ENCODE data around the gene RASGRP2.
"Not testable (repeated sequence)": the region's sequence is repeated elsewhere in the genome, so short reads cannot be mapped to it uniquely, and the experiment has no call there.

Gene RASGRP2

GRCh38 chr11:64711138-64711955 is 32.6 kb downstream of the RASGRP2 start:
- no peak for DNase-seq (ENCODE audit: low spot score in 2 of 2)
- no peaks in the 10 kb centered on the region for H3K9me3 ChIP-seq
- H3K4me3 ChIP-seq, result no peak overlapping the region
- H3K4me1 ChIP-seq, result no peaks in the 10 kb centered on the region
- no peaks in the 10 kb centered on the region for H3K36me3 ChIP-seq (replicated peaks)
- in situ Hi-C loops (cut with MboI; ENCODE audit: low sequenced_read_pairs), result no loop called here
- H3K27me3 ChIP-seq (ENCODE audit: low read depth), result peaks cover 36% of the 10 kb centered on the region

DNA sequence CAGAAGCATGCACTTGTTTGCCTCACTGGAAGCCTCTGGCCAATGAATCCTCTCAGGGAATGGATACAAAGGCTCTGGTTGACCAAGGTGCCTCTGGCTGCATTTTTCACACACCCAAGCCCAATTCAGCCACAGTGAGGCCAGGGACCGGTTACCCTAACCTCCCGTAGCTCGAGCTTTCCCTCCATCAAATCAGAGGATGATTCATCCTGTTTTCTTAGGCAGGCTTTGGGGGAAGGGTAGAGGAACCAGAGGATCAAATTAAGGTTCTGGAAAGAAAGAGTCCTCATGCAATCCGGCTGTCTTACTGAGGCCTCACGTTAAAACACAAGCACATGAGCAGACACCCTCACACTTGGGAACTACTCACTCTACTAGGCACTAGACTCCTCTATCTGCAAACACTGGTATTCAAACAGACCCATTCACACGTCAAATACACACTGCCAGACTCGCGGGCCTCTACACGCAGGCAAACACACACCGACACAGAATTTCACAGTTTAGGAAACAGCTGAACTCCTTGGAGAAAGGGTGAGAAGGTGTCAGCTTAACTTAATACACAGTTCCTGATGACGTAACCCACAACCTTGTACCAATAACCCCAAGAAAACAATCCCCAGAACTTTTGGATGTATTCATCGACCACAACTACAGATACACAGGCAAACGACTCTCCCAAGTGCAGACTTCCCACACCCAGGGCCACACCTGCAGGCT is 33.4 kb downstream of the RASGRP2 start:
- no peak for DNase-seq (ENCODE audit: low spot score in 2 of 2)
- Histone ChIP-seq H3K4me3 (no peak overlapping the region), H3K27me3 (ENCODE audit: low read depth) (peaks cover 32% of the 10 kb centered on the region), H3K36me3 (replicated peaks) (no peaks in the 10 kb centered on the region), H3K4me1 (no peaks in the 10 kb centered on the region), H3K9me3 (no peaks in the 10 kb centered on the region)
- in situ Hi-C loops (cut with MboI; ENCODE audit: low sequenced_read_pairs), result no loop called here

DNA sequence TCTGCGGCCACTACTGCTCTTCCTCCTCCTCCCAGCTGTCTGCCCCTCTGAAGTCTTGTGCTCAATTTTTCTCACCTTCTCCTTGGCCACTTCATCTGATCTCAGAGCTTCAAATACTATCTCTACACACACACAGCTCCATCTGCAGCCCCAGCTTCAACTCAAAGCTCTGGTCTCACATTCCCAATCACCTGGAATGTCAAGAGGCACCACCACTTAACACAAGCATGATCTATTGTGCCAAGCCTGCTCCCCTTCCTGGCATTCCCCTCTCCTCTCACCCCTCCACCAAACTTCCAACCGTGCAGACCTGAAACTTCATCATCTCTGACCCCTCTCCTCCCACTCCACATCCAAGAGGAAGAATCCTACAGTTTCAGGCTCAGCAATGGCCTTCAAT is 38.4 kb downstream of the RASGRP2 start:
- Histone ChIP-seq H3K27me3 (ENCODE audit: low read depth) (peaks cover 19% of the 10 kb centered on the region), H3K9me3 (no peaks in the 10 kb centered on the region), H3K4me3 (no peak overlapping the region), H3K4me1 (no peaks in the 10 kb centered on the region), H3K36me3 (replicated peaks) (no peaks in the 10 kb centered on the region)
- in situ Hi-C loops (cut with MboI; ENCODE audit: low sequenced_read_pairs), result no loop called here
- DNase-seq (ENCODE audit: low spot score in 2 of 2), result no peak

- H3K4me3 ChIP-seq, result no peak overlapping the region
- H3K9me3 ChIP-seq, result no peaks in the 10 kb centered on the region
- no peaks in the 10 kb centered on the region for H3K4me1 ChIP-seq
- in situ Hi-C loops (cut with MboI; ENCODE audit: low sequenced_read_pairs), result no loop called here
- peaks cover 14% of the 10 kb centered on the region for H3K27me3 ChIP-seq (ENCODE audit: low read depth)
- DNase-seq (ENCODE audit: low spot score in 2 of 2), result no peak
- H3K36me3 ChIP-seq (replicated peaks), result no peaks in the 10 kb centered on the region
These were observed 40.9 kb downstream of the RASGRP2 start for GRCh38 chr11:64703048-64703447.

DNA sequence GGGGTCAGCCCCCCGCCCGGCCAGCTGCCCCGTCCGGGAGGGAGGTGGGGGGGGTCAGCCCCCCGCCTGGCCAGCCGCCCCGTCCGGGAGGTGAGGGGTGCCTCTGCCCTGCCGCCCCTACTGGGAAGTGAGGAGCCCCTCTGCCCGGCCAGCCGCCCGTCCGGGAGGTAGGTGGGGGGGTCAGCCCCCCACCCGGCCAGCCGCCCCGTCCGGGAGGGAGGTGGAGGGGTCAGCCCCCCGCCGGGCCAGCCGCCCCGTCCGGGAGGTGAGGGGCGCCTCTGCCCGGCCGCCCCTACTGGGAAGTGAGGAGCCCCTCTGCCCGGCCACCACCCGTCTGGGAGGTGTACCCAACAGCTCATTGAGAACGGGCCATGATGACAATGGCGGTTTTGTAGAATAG is 42.0 kb downstream of the RASGRP2 start:
- H3K36me3 ChIP-seq (replicated peaks); H3K4me1 ChIP-seq; DNase-seq (ENCODE audit: low spot score in 2 of 2); H3K4me3 ChIP-seq; H3K9me3 ChIP-seq; in situ Hi-C loops (cut with MboI; ENCODE audit: low sequenced_read_pairs): not testable (repeated sequence)
- peaks cover 11% of the 10 kb centered on the region for H3K27me3 ChIP-seq (ENCODE audit: low read depth)

- no peak for DNase-seq (ENCODE audit: low spot score in 2 of 2)
- Histone ChIP-seq H3K9me3 (no peaks in the 10 kb centered on the region), H3K27me3 (ENCODE audit: low read depth) (peaks cover 21% of the 10 kb centered on the region), H3K4me1 (no peaks in the 10 kb centered on the region), H3K36me3 (replicated peaks) (no peaks in the 10 kb centered on the region), H3K4me3 (no peak overlapping the region)
- in situ Hi-C loops (cut with MboI; ENCODE audit: low sequenced_read_pairs), result no loop called here
These were observed 45.5 kb downstream of the RASGRP2 start for GRCh38 chr11:64698427-64698826.

DNA sequence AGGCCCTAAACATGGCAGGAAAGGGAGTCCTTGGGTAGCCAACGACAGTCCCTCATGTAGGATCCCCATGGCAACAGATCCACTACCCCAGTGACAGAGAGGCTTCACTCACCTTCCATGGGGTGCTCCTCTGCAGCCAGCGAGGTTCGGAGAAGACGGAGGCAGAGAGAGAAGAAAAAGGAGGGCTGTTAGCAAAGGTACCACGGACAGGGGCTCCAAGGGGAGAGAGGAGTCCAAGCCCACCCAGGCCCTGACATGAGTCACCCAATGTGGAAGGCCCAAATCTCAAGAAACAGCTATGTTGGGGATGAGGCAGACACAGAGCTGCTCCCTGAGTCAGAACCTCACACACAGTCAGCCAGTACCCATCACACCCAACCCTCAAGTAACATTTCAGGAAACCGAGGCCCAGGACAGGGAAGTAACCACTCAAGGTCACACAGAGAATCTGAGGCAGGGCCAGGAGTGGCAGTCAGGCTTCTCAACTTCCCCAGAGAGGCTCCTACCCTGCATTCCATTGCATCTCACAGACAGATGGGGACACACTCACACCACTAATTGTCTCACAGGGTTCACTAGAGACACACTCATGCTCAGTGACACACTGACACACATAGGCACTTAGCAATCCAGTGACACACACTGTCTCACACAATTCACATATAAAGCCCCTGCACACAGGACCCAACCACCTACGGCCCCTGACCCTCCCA is 46.1 kb downstream of the RASGRP2 start:
- no peaks in the 10 kb centered on the region for H3K36me3 ChIP-seq (replicated peaks)
- H3K27me3 ChIP-seq (ENCODE audit: low read depth), result peaks cover 25% of the 10 kb centered on the region
- in situ Hi-C loops (cut with MboI; ENCODE audit: low sequenced_read_pairs), result no loop called here
- no peaks in the 10 kb centered on the region for H3K9me3 ChIP-seq
- no peak for DNase-seq (ENCODE audit: low spot score in 2 of 2)
- H3K4me1 ChIP-seq, result no peaks in the 10 kb centered on the region
- no peak overlapping the region for H3K4me3 ChIP-seq

DNA sequence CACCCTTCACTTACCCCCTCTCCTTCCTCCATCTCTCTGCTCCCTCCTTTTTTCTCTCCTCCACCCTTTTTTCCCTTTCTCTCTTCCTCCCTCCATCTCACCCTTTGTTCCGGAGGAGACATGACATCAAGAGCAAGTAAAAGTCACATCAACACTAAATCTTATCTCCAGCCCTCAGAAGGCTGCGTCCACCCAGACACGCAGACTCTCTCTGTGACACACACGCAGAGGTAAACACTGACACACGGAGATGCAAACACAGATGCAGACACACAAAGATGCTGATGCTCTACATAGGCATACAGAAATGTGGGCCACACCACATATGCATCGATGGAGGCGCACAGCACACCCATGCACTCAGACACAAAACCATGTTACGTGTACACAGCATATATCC is 47.9 kb downstream of the RASGRP2 start:
- Histone ChIP-seq H3K9me3 (no peaks in the 10 kb centered on the region), H3K4me1 (no peaks in the 10 kb centered on the region), H3K4me3 (no peak overlapping the region), H3K36me3 (replicated peaks) (no peaks in the 10 kb centered on the region), H3K27me3 (ENCODE audit: low read depth) (peaks cover 39% of the 10 kb centered on the region)
- DNase-seq (ENCODE audit: low spot score in 2 of 2), result no peak
- in situ Hi-C loops (cut with MboI; ENCODE audit: low sequenced_read_pairs), result no loop called here

- no peak for DNase-seq (ENCODE audit: low spot score in 2 of 2)
- H3K4me1 ChIP-seq, result no peaks in the 10 kb centered on the region
- in situ Hi-C loops (cut with MboI; ENCODE audit: low sequenced_read_pairs), result no loop called here
- H3K9me3 ChIP-seq, result no peaks in the 10 kb centered on the region
- peaks cover 39% of the 10 kb centered on the region for H3K27me3 ChIP-seq (ENCODE audit: low read depth)
- H3K4me3 ChIP-seq, result no peak overlapping the region
- H3K36me3 ChIP-seq (replicated peaks), result no peaks in the 10 kb centered on the region
These were observed 48.4 kb downstream of the RASGRP2 start for GRCh38 chr11:64695548-64695947.

- no peaks in the 10 kb centered on the region for H3K9me3 ChIP-seq
- H3K4me3 ChIP-seq, result no peak overlapping the region
- no peaks in the 10 kb centered on the region for H3K4me1 ChIP-seq
- in situ Hi-C loops (cut with MboI; ENCODE audit: low sequenced_read_pairs), result no loop called here
- H3K27me3 ChIP-seq (ENCODE audit: low read depth), result peaks cover 39% of the 10 kb centered on the region
- H3K36me3 ChIP-seq (replicated peaks), result no peaks in the 10 kb centered on the region
- DNase-seq (ENCODE audit: low spot score in 2 of 2), result peak in 1 of 2 experiments; percentile 32
These were observed 49.0 kb downstream of the RASGRP2 start for GRCh38 chr11:64694821-64695365.

- no peaks in the 10 kb centered on the region for H3K36me3 ChIP-seq (replicated peaks)
- H3K27me3 ChIP-seq (ENCODE audit: low read depth), result peaks cover 39% of the 10 kb centered on the region
- no peak overlapping the region for H3K4me3 ChIP-seq
- no peaks in the 10 kb centered on the region for H3K4me1 ChIP-seq
- in situ Hi-C loops (cut with MboI; ENCODE audit: low sequenced_read_pairs), result no loop called here
- DNase-seq (ENCODE audit: low spot score in 2 of 2), result no peak
- no peaks in the 10 kb centered on the region for H3K9me3 ChIP-seq
These were observed 49.8 kb downstream of the RASGRP2 start for GRCh38 chr11:64694026-64694755.

DNA sequence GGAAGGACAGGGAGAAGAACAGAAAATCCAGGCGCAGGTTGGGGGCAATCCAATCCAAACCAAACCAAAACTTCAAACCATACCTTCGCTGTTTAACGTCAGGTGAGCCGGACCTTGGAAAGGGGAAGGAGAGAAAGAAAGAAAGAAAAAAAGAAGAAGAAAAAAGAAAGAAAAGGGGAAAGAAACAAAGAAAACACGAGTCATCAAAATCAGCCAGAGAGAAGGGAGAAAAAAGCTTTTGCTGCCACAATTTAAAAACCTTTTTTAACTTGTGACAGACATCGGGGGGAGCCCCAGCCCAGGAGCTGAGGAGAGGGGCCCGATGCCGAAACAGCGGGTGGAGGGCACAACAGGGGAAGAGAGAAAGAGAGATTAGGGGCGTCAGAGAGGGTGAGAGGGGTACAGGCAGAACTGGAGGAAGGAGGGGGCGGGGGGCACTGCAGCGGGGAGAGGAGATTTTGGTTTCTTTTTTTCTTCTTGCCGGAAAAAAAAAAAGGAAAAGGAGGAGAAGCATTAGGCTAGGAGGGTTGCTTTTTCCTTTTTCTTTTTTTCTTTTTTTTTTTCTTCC is 51.1 kb downstream of the RASGRP2 start:
- DNase-seq (ENCODE audit: low spot score in 2 of 2), result no peak
- Histone ChIP-seq H3K36me3 (replicated peaks) (no peaks in the 10 kb centered on the region), H3K27me3 (ENCODE audit: low read depth) (peaks cover 39% of the 10 kb centered on the region), H3K4me1 (no peaks in the 10 kb centered on the region), H3K4me3 (no peak overlapping the region), H3K9me3 (no peaks in the 10 kb centered on the region)
- in situ Hi-C loops (cut with MboI; ENCODE audit: low sequenced_read_pairs), result no loop called here

DNA sequence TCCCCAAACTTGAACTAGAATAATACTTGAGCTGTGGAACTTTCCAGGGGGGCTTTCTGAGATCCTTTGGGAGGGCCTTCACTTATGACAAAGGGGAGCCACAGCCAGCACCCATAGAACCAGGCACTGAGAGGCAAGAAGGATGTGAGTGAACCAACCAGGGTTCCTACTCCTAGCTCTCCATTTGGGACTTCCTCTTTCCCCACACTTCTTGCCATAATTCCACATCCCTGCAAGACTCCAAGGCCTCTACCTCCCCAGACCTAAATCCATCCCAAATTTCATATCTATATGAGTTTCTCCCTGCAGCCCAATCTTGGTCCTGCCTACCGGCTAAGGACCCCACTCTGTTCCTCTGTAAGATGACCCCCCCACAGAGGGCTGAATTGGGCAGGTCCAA is 52.4 kb downstream of the RASGRP2 start:
- in situ Hi-C loops (cut with MboI; ENCODE audit: low sequenced_read_pairs), result no loop called here
- H3K9me3 ChIP-seq, result no peaks in the 10 kb centered on the region
- DNase-seq (ENCODE audit: low spot score in 2 of 2), result no peak
- H3K27me3 ChIP-seq (ENCODE audit: low read depth), result peaks cover 39% of the 10 kb centered on the region
- H3K4me1 ChIP-seq, result no peaks in the 10 kb centered on the region
- H3K4me3 ChIP-seq, result no peak overlapping the region
- no peaks in the 10 kb centered on the region for H3K36me3 ChIP-seq (replicated peaks)
